ENCODE results near the gene TNFSF12.
A peak's percentile ranks its signal among the peaks of the same experiment; 100 is the strongest.

The TNFSF12 gene

GRCh38 chr17:7513850-7514419 is 34.9 kb upstream of the TNFSF12 start:
- TF ChIP-seq CTCF (IDR thresholded peaks at IDR 0.05; ENCODE audit: control insufficient read depth, insufficient read depth, low read depth, low read length, missing control alignments) = no peak
- no peak for DNase-seq (ENCODE audit: low read depth)
- no peak overlapping the region for H3K4me3 ChIP-seq (ENCODE audit: control insufficient read depth, low read depth, low read length)

- TF ChIP-seq CTCF (IDR thresholded peaks at IDR 0.05; ENCODE audit: control insufficient read depth, insufficient read depth, low read depth, low read length, missing control alignments) = no peak
- no peak for DNase-seq (ENCODE audit: low read depth)
- H3K4me3 ChIP-seq (ENCODE audit: control insufficient read depth, low read depth, low read length) = no peak overlapping the region
These were observed 32.8 kb upstream of the TNFSF12 start for GRCh38 chr17:7515911-7516610.

- DNase-seq (ENCODE audit: low read depth) = no peak
- no peak overlapping the region for H3K4me3 ChIP-seq (ENCODE audit: control insufficient read depth, low read depth, low read length)
- TF ChIP-seq CTCF (IDR thresholded peaks at IDR 0.05; ENCODE audit: control insufficient read depth, insufficient read depth, low read depth, low read length, missing control alignments) = peak; percentile 45
These were observed 25.8 kb upstream of the TNFSF12 start for GRCh38 chr17:7523033-7523432.

GRCh38 chr17:7528842-7529241 is 20.0 kb upstream of the TNFSF12 start:
- no peak for TF ChIP-seq CTCF (IDR thresholded peaks at IDR 0.05; ENCODE audit: control insufficient read depth, insufficient read depth, low read depth, low read length, missing control alignments)
- no peak for DNase-seq (ENCODE audit: low read depth)
- no peak overlapping the region for H3K4me3 ChIP-seq (ENCODE audit: control insufficient read depth, low read depth, low read length)

GRCh38 chr17:7530023-7530900 is 18.6 kb upstream of the TNFSF12 start:
- DNase-seq (ENCODE audit: low read depth) = no peak
- H3K4me3 ChIP-seq (ENCODE audit: control insufficient read depth, low read depth, low read length) = no peak overlapping the region
- no peak for TF ChIP-seq CTCF (IDR thresholded peaks at IDR 0.05; ENCODE audit: control insufficient read depth, insufficient read depth, low read depth, low read length, missing control alignments)

GRCh38 chr17:7538050-7538449 is 10.8 kb upstream of the TNFSF12 start:
- no peak overlapping the region for H3K4me3 ChIP-seq (ENCODE audit: control insufficient read depth, low read depth, low read length)
- no peak for DNase-seq (ENCODE audit: low read depth)
- no peak for TF ChIP-seq CTCF (IDR thresholded peaks at IDR 0.05; ENCODE audit: control insufficient read depth, insufficient read depth, low read depth, low read length, missing control alignments)
